Measurements from ENCODE around the gene TRPV5.

Gene TRPV5

DNA sequence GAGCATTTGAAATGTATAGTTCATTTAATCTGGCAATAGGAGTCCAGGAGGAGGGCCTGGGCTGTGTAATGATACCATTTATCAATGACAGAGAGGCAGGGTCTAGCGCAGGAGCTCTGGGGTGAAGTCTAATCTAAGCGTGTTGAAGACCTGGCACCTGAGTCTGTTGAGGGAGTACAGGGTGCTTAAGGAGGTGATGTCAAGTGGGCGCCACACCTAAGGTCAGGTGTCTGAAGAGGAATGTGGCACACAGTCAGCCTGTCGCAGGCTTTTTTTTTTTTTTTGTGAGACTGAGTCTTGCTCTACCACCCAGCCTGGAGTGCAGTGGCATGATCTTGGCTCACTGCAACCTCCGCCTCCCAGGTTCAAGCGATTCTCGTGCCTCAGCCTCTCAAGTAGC lies 8.0 kb upstream of the TRPV5 start:
- no peak for TF ChIP-seq CTCF (conservative IDR thresholded peaks at IDR 0.05; ENCODE audit: low read length)

DNA sequence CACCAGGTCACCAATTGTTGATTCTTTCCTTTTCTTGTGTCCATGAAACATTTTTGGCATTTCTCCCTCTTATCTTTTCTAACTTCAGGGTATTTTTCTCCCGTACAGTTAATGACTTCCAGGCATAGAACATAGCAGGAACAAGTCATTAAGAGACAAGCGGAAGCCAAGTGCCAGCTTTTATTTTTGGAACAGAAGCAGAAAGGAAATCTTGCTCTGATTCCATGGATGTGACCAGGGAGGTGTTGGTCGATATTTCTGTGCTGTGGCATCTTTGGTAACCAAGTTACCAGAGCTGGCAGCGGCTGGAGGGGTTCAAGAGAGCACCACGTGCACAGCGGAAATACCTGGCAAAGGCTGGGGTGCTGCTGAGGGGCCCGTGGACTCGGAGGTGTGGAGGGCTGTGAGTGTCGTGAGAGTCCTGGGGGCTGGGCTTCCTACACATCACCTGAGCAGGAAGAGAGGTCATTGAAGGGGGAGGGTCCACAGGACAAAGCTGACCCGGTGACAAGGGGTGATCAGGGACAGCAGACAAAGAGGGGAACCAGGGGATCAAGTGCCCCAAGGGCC lies 7.5 kb upstream of the TRPV5 start:
- H3K4me3 ChIP-seq (ENCODE audit: low read length) = no peak overlapping the region

More for the DNA sequence above, 8.0 kb upstream of the TRPV5 start:
- H3K4me3 ChIP-seq (ENCODE audit: low read length) = no peak overlapping the region
- no peak for DNase-seq (ENCODE audit: low read depth)

GRCh38 chr7:142939226-142939910 lies 5.8 kb upstream of the TRPV5 start, which contains the start of gene LLCFC1:
LLCFC1 (plus strand) TSS chr7:142939484; CDS start chr7:142939622, 138 bp downstream.
- DNase-seq (ENCODE audit: low read depth) = no peak
- H3K4me3 ChIP-seq (ENCODE audit: low read length) = no peak within 1 kb of the TSS
- TF ChIP-seq CTCF (conservative IDR thresholded peaks at IDR 0.05; ENCODE audit: low read length) = no peak

More for the DNA sequence above, 7.5 kb upstream of the TRPV5 start:
- no peak for DNase-seq (ENCODE audit: low read depth)
- TF ChIP-seq CTCF (conservative IDR thresholded peaks at IDR 0.05; ENCODE audit: low read length) = no peak

- no peak for DNase-seq (ENCODE audit: low read depth)
- no peak for TF ChIP-seq CTCF (conservative IDR thresholded peaks at IDR 0.05; ENCODE audit: low read length)
These were observed 5.1 kb upstream of the TRPV5 start for GRCh38 chr7:142938611-142939010.

GRCh38 chr7:142935941-142936565 lies 2.5 kb upstream of the TRPV5 start:
- no peak for TF ChIP-seq CTCF (conservative IDR thresholded peaks at IDR 0.05; ENCODE audit: low read length)
- no peak overlapping the region for H3K4me3 ChIP-seq (ENCODE audit: low read length)
- no peak for DNase-seq (ENCODE audit: low read depth)

More at GRCh38 chr7:142938611-142939010, 5.1 kb upstream of the TRPV5 start:
- no peak overlapping the region for H3K4me3 ChIP-seq (ENCODE audit: low read length)

DNA sequence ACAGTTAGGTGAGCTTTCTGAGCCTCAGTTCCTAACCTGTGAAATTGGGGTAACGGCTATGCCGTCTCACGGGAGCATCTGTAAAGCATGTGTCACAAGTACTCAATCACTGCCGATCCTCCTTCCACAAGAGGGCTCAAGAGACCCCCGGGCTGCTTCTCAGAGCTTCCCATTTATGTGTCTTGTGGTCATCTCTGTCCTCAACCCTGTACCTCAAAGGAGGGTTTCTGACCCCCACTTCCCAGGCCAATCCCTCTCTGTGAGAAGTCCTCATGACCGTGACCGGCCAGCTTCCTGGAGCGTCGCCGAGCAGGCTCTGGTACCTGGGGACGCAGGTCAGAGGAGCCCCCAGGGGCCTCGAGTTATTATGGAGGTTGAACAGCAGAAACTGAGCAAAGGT lies 510 bp upstream of the TRPV5 start:
- no peak overlapping the region for H3K4me3 ChIP-seq (ENCODE audit: low read length)
- DNase-seq (ENCODE audit: low read depth) = no peak
- no peak for TF ChIP-seq CTCF (conservative IDR thresholded peaks at IDR 0.05; ENCODE audit: low read length)

- TF ChIP-seq CTCF (conservative IDR thresholded peaks at IDR 0.05; ENCODE audit: low read length) = no peak
- DNase-seq (ENCODE audit: low read depth) = no peak
- no peak overlapping the region for H3K4me3 ChIP-seq (ENCODE audit: low read length)
These were observed 462 bp downstream of the TRPV5 start for GRCh38 chr7:142933092-142933475.
